ENCODE measurements around the gene BDKRB2.

BDKRB2 gene

GRCh38 chr14:96201965-96202364 is 2.7 kb upstream of the BDKRB2 start:
- ATAC-seq (ENCODE audit: insufficient read depth, low read depth) (no peak), DNase-seq (no peak)
- H3K9ac ChIP-seq (ENCODE audit: low read depth, low read length), result no peak overlapping the region
- H3K9me3 ChIP-seq (ENCODE audit: insufficient read depth, low read length, severe bottlenecking), result no peaks in the 10 kb centered on the region
- H3K4me1 ChIP-seq (ENCODE audit: insufficient read depth, low read length), result no peaks in the 10 kb centered on the region; the same call in 1 of the 2 replicates
- no peaks in the 10 kb centered on the region for H3K79me2 ChIP-seq (ENCODE audit: insufficient read depth, low read length)
- peaks cover 3% of the 10 kb centered on the region for H3K27me3 ChIP-seq (ENCODE audit: insufficient read depth, low read length, poor library complexity)
- no peak for TF ChIP-seq CTCF (IDR thresholded peaks at IDR 0.05; ENCODE audit: borderline replicate concordance, extremely low read depth, low read length, poor library complexity, severe bottlenecking)
- no peak for TF ChIP-seq EZH2 (IDR thresholded peaks at IDR 0.05; ENCODE audit: borderline replicate concordance, low read depth, low read length, severe bottlenecking)
- no peak overlapping the region for H3K27ac ChIP-seq (ENCODE audit: low read length)
- H3K4me2 ChIP-seq (ENCODE audit: insufficient read depth, low read length), result no peak overlapping the region
- no peak overlapping the region for H3K4me3 ChIP-seq (ENCODE audit: low read depth in 1 of 2, low read length in 2 of 2)
- H4K20me1 ChIP-seq (ENCODE audit: insufficient read depth, low read length), result no peaks in the 10 kb centered on the region
- no peaks in the 10 kb centered on the region for H3K36me3 ChIP-seq (ENCODE audit: insufficient read depth, low read length)
- H2AFZ ChIP-seq (ENCODE audit: low read depth, low read length), result no peak overlapping the region

GRCh38 chr14:96202441-96203094 is 2.1 kb upstream of the BDKRB2 start:
- TF ChIP-seq EZH2 (IDR thresholded peaks at IDR 0.05; ENCODE audit: borderline replicate concordance, low read depth, low read length, severe bottlenecking) (no peak), CTCF (IDR thresholded peaks at IDR 0.05; ENCODE audit: borderline replicate concordance, extremely low read depth, low read length, poor library complexity, severe bottlenecking) (no peak)
- H3K4me3 ChIP-seq (ENCODE audit: low read depth in 1 of 2, low read length in 2 of 2), result no peak overlapping the region
- no peaks in the 10 kb centered on the region; the same call in 1 of the 2 replicates for H3K4me1 ChIP-seq (ENCODE audit: insufficient read depth, low read length)
- no peak overlapping the region for H3K4me2 ChIP-seq (ENCODE audit: insufficient read depth, low read length)
- H3K79me2 ChIP-seq (ENCODE audit: insufficient read depth, low read length), result no peaks in the 10 kb centered on the region
- H3K27me3 ChIP-seq (ENCODE audit: insufficient read depth, low read length, poor library complexity), result peaks cover 3% of the 10 kb centered on the region
- ATAC-seq (ENCODE audit: insufficient read depth, low read depth), result no peak
- H2AFZ ChIP-seq (ENCODE audit: low read depth, low read length), result no peak overlapping the region
- no peaks in the 10 kb centered on the region for H4K20me1 ChIP-seq (ENCODE audit: insufficient read depth, low read length)
- H3K36me3 ChIP-seq (ENCODE audit: insufficient read depth, low read length), result no peaks in the 10 kb centered on the region
- no peak overlapping the region for H3K9ac ChIP-seq (ENCODE audit: low read depth, low read length)
- H3K27ac ChIP-seq (ENCODE audit: low read length), result no peak overlapping the region
- H3K9me3 ChIP-seq (ENCODE audit: insufficient read depth, low read length, severe bottlenecking), result no peaks in the 10 kb centered on the region
- DNase-seq, result no peak

- DNase-seq (no peak), ATAC-seq (ENCODE audit: insufficient read depth, low read depth) (no peak)
- Histone ChIP-seq H3K36me3 (ENCODE audit: insufficient read depth, low read length) (no peaks in the 10 kb centered on the region), H3K9ac (ENCODE audit: low read depth, low read length) (no peak overlapping the region), H3K27me3 (ENCODE audit: insufficient read depth, low read length, poor library complexity) (peaks cover 7% of the 10 kb centered on the region), H3K27ac (ENCODE audit: low read length) (no peak overlapping the region), H3K4me3 (ENCODE audit: low read depth in 1 of 2, low read length in 2 of 2) (no peak overlapping the region), H3K9me3 (ENCODE audit: insufficient read depth, low read length, severe bottlenecking) (no peaks in the 10 kb centered on the region), H2AFZ (ENCODE audit: low read depth, low read length) (no peak overlapping the region), H3K4me2 (ENCODE audit: insufficient read depth, low read length) (no peak overlapping the region), H3K4me1 (ENCODE audit: insufficient read depth, low read length) (no peaks in the 10 kb centered on the region; the same call in 1 of the 2 replicates), H4K20me1 (ENCODE audit: insufficient read depth, low read length) (no peaks in the 10 kb centered on the region), H3K79me2 (ENCODE audit: insufficient read depth, low read length) (no peaks in the 10 kb centered on the region)
- TF ChIP-seq EZH2 (IDR thresholded peaks at IDR 0.05; ENCODE audit: borderline replicate concordance, low read depth, low read length, severe bottlenecking) (no peak), CTCF (IDR thresholded peaks at IDR 0.05; ENCODE audit: borderline replicate concordance, extremely low read depth, low read length, poor library complexity, severe bottlenecking) (no peak)
These were observed 1.5 kb upstream of the BDKRB2 start for GRCh38 chr14:96203116-96203515.
